Measurements from ENCODE around the gene BOK. TPM values are rescaled to one million over a fixed set of nuclear protein-coding genes. Genes with fewer than 3 reads are reported as not detected.

Gene BOK
- total RNA-seq, 1 donor from 2014 or later: not detected

- peaks cover 25% of the 10 kb centered on the region for H3K36me3 Mint-ChIP-seq (ENCODE audit: low read depth)
- H3K4me1 Mint-ChIP-seq (ENCODE audit: low read depth): peaks cover 21% of the 10 kb centered on the region
- intact Hi-C loops (cut with micrococcal nuclease): loop anchor here (5.0 to 10.0 kb wide), 3 partner anchors 271 to 1046 kb away; partner anchors contain the start of genes DUSP28 and RNPEPL1
- DNase-seq (ENCODE audit: low spot score): no peak
- no peaks in the 10 kb centered on the region for H3K9me3 Mint-ChIP-seq
- no peak overlapping the region for H3K27ac Mint-ChIP-seq
- H3K4me3 Mint-ChIP-seq: peak overlapping the region; percentile 51
- H3K27me3 Mint-ChIP-seq (ENCODE audit: insufficient read depth): no peaks in the 10 kb centered on the region
Measured at GRCh38 chr2:241611062-241611461, 52.5 kb downstream of the BOK start.

- no peak for DNase-seq (ENCODE audit: low spot score)
- H3K4me1 Mint-ChIP-seq (ENCODE audit: low read depth): peaks cover 28% of the 10 kb centered on the region
- H3K27me3 Mint-ChIP-seq (ENCODE audit: insufficient read depth): no peaks in the 10 kb centered on the region
- no peaks in the 10 kb centered on the region for H3K9me3 Mint-ChIP-seq
- peak overlapping the region; percentile 15 for H3K27ac Mint-ChIP-seq
- peaks cover 19% of the 10 kb centered on the region for H3K36me3 Mint-ChIP-seq (ENCODE audit: low read depth)
- H3K4me3 Mint-ChIP-seq: no peak overlapping the region
- intact Hi-C loops (cut with micrococcal nuclease): loop anchor here (5.0 to 10.0 kb wide), 3 partner anchors 270 to 1048 kb away; partner anchors contain the start of genes DUSP28 and RNPEPL1
Measured at GRCh38 chr2:241612156-241613016, 53.8 kb downstream of the BOK start.

- peaks cover 36% of the 10 kb centered on the region for H3K4me1 Mint-ChIP-seq (ENCODE audit: low read depth)
- no peaks in the 10 kb centered on the region for H3K9me3 Mint-ChIP-seq
- intact Hi-C loops (cut with micrococcal nuclease): loop anchor here (5.0 to 10.0 kb wide), 3 partner anchors 269 to 1048 kb away; partner anchors contain the start of genes DUSP28 and RNPEPL1
- H3K36me3 Mint-ChIP-seq (ENCODE audit: low read depth): peaks cover 20% of the 10 kb centered on the region
- H3K27me3 Mint-ChIP-seq (ENCODE audit: insufficient read depth): no peaks in the 10 kb centered on the region
- no peak overlapping the region for H3K27ac Mint-ChIP-seq
- no peak overlapping the region for H3K4me3 Mint-ChIP-seq
- no peak for DNase-seq (ENCODE audit: low spot score)
Measured at GRCh38 chr2:241613017-241613780, 54.7 kb downstream of the BOK start.

- H3K27ac Mint-ChIP-seq: no peak overlapping the region
- peaks cover 30% of the 10 kb centered on the region for H3K4me1 Mint-ChIP-seq (ENCODE audit: low read depth)
- H3K27me3 Mint-ChIP-seq (ENCODE audit: insufficient read depth): no peaks in the 10 kb centered on the region
- no peak for DNase-seq (ENCODE audit: low spot score)
- no peak overlapping the region for H3K4me3 Mint-ChIP-seq
- intact Hi-C loops (cut with micrococcal nuclease): loop anchor here (10.0 kb wide), 1 partner anchor 1050 kb away; the partner anchor contains the start of genes DUSP28 and RNPEPL1
- H3K9me3 Mint-ChIP-seq: no peaks in the 10 kb centered on the region
- H3K36me3 Mint-ChIP-seq (ENCODE audit: low read depth): peaks cover 24% of the 10 kb centered on the region
Measured at GRCh38 chr2:241615041-241615440, 56.5 kb downstream of the BOK start.

- H3K27ac Mint-ChIP-seq: peak overlapping the region; percentile 77
- no peaks in the 10 kb centered on the region for H3K27me3 Mint-ChIP-seq (ENCODE audit: insufficient read depth)
- peaks cover 3% of the 10 kb centered on the region for H3K9me3 Mint-ChIP-seq
- H3K4me1 Mint-ChIP-seq (ENCODE audit: low read depth): peaks cover 31% of the 10 kb centered on the region
- DNase-seq (ENCODE audit: low spot score): no peak
- peaks cover 26% of the 10 kb centered on the region for H3K36me3 Mint-ChIP-seq (ENCODE audit: low read depth)
- intact Hi-C loops (cut with micrococcal nuclease): loop anchor here (2.0 to 10.0 kb wide), 2 partner anchors 71 to 1051 kb away; partner anchors contain the start of genes DTYMK, DUSP28 and RNPEPL1
- peak overlapping the region; percentile 53 for H3K4me3 Mint-ChIP-seq
Measured at GRCh38 chr2:241615522-241616052, 57.0 kb downstream of the BOK start.

- Mint-ChIP-seq H3K4me3 (peak overlapping the region; percentile 53), H3K36me3 (ENCODE audit: low read depth) (peaks cover 30% of the 10 kb centered on the region), H3K27ac (peak overlapping the region; percentile 77), H3K27me3 (ENCODE audit: insufficient read depth) (no peaks in the 10 kb centered on the region), H3K4me1 (ENCODE audit: low read depth) (peaks cover 34% of the 10 kb centered on the region), H3K9me3 (peaks cover 6% of the 10 kb centered on the region)
- DNase-seq (ENCODE audit: low spot score): no peak
- intact Hi-C loops (cut with micrococcal nuclease): loop anchor here (1.0 to 10.0 kb wide), 4 partner anchors 20 to 1052 kb away; partner anchors contain the start of genes DTYMK, DUSP28, RNPEPL1 and STK25
Measured at GRCh38 chr2:241616168-241617125, 57.9 kb downstream of the BOK start.

- intact Hi-C loops (cut with micrococcal nuclease): loop anchor here (1.0 to 10.0 kb wide), 4 partner anchors 19 to 1053 kb away; partner anchors contain the start of genes DTYMK, DUSP28, RNPEPL1 and STK25
Measured at GRCh38 chr2:241617431-241618154, 59.0 kb downstream of the BOK start.

GRCh38 chr2:241618296-241618805 is 59.8 kb downstream of the BOK start:
- peaks cover 36% of the 10 kb centered on the region for H3K4me1 Mint-ChIP-seq (ENCODE audit: low read depth)
- DNase-seq (ENCODE audit: low spot score): no peak
- no peaks in the 10 kb centered on the region for H3K27me3 Mint-ChIP-seq (ENCODE audit: insufficient read depth)
- no peak overlapping the region for H3K4me3 Mint-ChIP-seq
- peaks cover 28% of the 10 kb centered on the region for H3K36me3 Mint-ChIP-seq (ENCODE audit: low read depth)
- intact Hi-C loops (cut with micrococcal nuclease): loop anchor here (10.0 kb wide), 1 partner anchor 1054 kb away; the partner anchor contains the start of genes DUSP28 and RNPEPL1
- H3K9me3 Mint-ChIP-seq: peaks cover 6% of the 10 kb centered on the region
- H3K27ac Mint-ChIP-seq: peak overlapping the region; percentile 86

More at GRCh38 chr2:241617431-241618154, 59.0 kb downstream of the BOK start:
- DNase-seq (ENCODE audit: low spot score): peak; percentile 31
- peaks cover 36% of the 10 kb centered on the region for H3K4me1 Mint-ChIP-seq (ENCODE audit: low read depth)
- peak overlapping the region; percentile 85 for H3K4me3 Mint-ChIP-seq
- H3K36me3 Mint-ChIP-seq (ENCODE audit: low read depth): peaks cover 28% of the 10 kb centered on the region
- peak overlapping the region; percentile 88 for H3K27ac Mint-ChIP-seq
- H3K9me3 Mint-ChIP-seq: peaks cover 6% of the 10 kb centered on the region
- H3K27me3 Mint-ChIP-seq (ENCODE audit: insufficient read depth): no peaks in the 10 kb centered on the region

GRCh38 chr2:241618829-241619228 is 60.3 kb downstream of the BOK start:
- Mint-ChIP-seq H3K36me3 (ENCODE audit: low read depth) (peaks cover 31% of the 10 kb centered on the region), H3K27ac (peak overlapping the region; percentile 83), H3K4me3 (no peak overlapping the region), H3K4me1 (ENCODE audit: low read depth) (peaks cover 36% of the 10 kb centered on the region), H3K9me3 (peaks cover 6% of the 10 kb centered on the region), H3K27me3 (ENCODE audit: insufficient read depth) (no peaks in the 10 kb centered on the region)
- no peak for DNase-seq (ENCODE audit: low spot score)
- intact Hi-C loops (cut with micrococcal nuclease): loop anchor here (10.0 kb wide), 1 partner anchor 1054 kb away; the partner anchor contains the start of genes DUSP28 and RNPEPL1

- Mint-ChIP-seq H3K4me1 (ENCODE audit: low read depth) (peaks cover 36% of the 10 kb centered on the region), H3K36me3 (ENCODE audit: low read depth) (peaks cover 31% of the 10 kb centered on the region), H3K9me3 (peaks cover 6% of the 10 kb centered on the region), H3K27ac (peak overlapping the region; percentile 83), H3K4me3 (peak overlapping the region; percentile 12), H3K27me3 (ENCODE audit: insufficient read depth) (no peaks in the 10 kb centered on the region)
- DNase-seq (ENCODE audit: low spot score): no peak
- intact Hi-C loops (cut with micrococcal nuclease): loop anchor here (10.0 kb wide), 1 partner anchor 1055 kb away; the partner anchor contains the start of genes DUSP28 and RNPEPL1
Measured at GRCh38 chr2:241619597-241620418, 61.3 kb downstream of the BOK start.
